ENCODE data around the gene COX18.

The COX18 gene

GRCh38 chr4:73051625-73052024, 17.9 kb downstream of the COX18 start:
- no peak for DNase-seq

GRCh38 chr4:73045879-73046278, 23.6 kb downstream of the COX18 start:
- no peak for DNase-seq

- DNase-seq: no peak
These were observed 32.5 kb downstream of the COX18 start for GRCh38 chr4:73037057-73037456.

- DNase-seq: no peak
These were observed 33.4 kb downstream of the COX18 start for GRCh38 chr4:73036123-73036522.

- DNase-seq: no peak
These were observed 34.6 kb downstream of the COX18 start for GRCh38 chr4:73034896-73035295.

- no peak for DNase-seq
These were observed 40.9 kb downstream of the COX18 start for GRCh38 chr4:73028621-73029020.

GRCh38 chr4:73021634-73022033, 47.9 kb downstream of the COX18 start:
- no peak for DNase-seq

- DNase-seq: peak; percentile 4
These were observed 50.0 kb downstream of the COX18 start for GRCh38 chr4:73019462-73020047.

- no peak for DNase-seq
These were observed 50.9 kb downstream of the COX18 start for GRCh38 chr4:73018595-73018994.

GRCh38 chr4:73013310-73013709, 56.2 kb downstream of the COX18 start:
- no peak for DNase-seq

- DNase-seq: no peak
These were observed 56.8 kb downstream of the COX18 start for GRCh38 chr4:73012673-73013072.

- DNase-seq: no peak
These were observed 57.9 kb downstream of the COX18 start for GRCh38 chr4:73011629-73011985.

GRCh38 chr4:73010789-73011628, 58.5 kb downstream of the COX18 start:
- no peak for DNase-seq

GRCh38 chr4:73007526-73008100, 61.9 kb downstream of the COX18 start:
- DNase-seq: no peak

GRCh38 chr4:73006286-73006990, 63.1 kb downstream of the COX18 start:
- no peak for DNase-seq

- DNase-seq: no peak
These were observed 64.0 kb downstream of the COX18 start for GRCh38 chr4:73005514-73005913.

All from central memory CD4-positive, alpha-beta T cell (primary cell).